ENCODE results near the gene FTMT. TPM values are rescaled to one million over a fixed set of nuclear protein-coding genes. Genes with fewer than 3 reads are reported as not detected.

Gene FTMT
- not detected in 2 replicates for total RNA-seq

DNA sequence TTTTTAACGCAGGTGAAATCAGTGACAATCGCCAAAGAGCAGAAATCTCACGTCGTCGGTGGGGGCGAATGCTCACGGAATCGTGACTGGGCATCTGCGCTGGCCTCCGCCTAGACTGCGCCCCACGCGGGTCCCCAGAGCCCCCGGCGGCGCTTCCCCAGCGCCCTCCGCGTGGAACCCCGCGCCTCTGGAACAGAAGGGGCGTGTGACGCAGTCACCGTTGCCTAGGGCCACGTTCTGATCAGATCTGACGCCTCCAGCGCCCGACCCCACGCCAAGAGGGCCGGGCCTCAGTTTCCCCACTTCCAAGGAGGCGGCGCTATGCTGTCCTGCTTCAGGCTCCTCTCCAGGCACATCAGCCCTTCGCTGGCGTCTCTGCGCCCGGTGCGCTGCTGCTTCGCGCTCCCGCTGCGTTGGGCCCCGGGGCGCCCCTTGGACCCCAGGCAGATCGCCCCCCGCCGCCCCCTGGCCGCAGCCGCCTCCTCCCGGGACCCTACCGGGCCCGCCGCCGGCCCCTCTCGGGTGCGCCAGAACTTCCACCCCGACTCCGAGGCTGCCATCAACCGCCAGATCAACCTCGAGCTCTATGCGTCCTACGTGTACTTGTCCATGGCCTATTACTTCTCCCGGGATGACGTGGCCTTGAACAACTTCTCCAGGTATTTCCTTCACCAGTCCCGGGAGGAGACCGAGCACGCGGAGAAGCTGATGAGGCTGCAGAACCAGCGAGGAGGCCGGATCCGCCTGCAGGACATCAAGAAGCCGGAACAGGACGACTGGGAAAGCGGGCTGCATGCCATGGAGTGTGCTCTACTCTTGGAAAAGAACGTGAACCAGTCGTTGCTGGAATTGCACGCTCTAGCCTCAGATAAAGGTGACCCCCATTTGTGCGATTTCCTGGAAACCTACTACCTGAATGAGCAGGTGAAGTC is at the start of gene FTMT:
Gene FTMT (plus strand): TSS at position 240 of the 932 bp plus-strand sequence. CDS start 82 bp downstream, at position 322.

Other genes starting within 250 kb of the FTMT start
- 14.6 and 16.6 TPM in 2 replicates for gene SRFBP1, start 110.1 kb downstream of the FTMT start, total RNA-seq
- gene LOX, start 226.4 kb downstream of the FTMT start, total RNA-seq = 13.7 and 18.3 TPM in 2 replicates

Measured in mammary microvascular endothelial cell (primary cell).